ENCODE data around the gene KIF18A. TPM values are rescaled to one million over a fixed set of nuclear protein-coding genes. Genes with fewer than 3 reads are reported as not detected.

Gene KIF18A
- total and polyA plus RNA-seq, 2 of the 8 experiments (the other 6 are each of a cell fraction or from before 2014, with no cell fraction given): 4.0 to 23.3 TPM

- H3K4ac ChIP-seq (replicated peaks; ENCODE audit: insufficient read length, low read depth, low read length): no peak overlapping the region
- no peak overlapping the region for H2BK12ac ChIP-seq (ENCODE audit: low read depth, low read length)
- H3K79me1 ChIP-seq (ENCODE audit: low read depth, low read length): no peaks in the 10 kb centered on the region
- no peak overlapping the region for H3K14ac ChIP-seq (ENCODE audit: insufficient read length)
- no peak overlapping the region for H3K23ac ChIP-seq (ENCODE audit: insufficient read length)
- no peaks in the 10 kb centered on the region for H3K27me3 ChIP-seq (replicated peaks in 1 of 4; ENCODE audit: control insufficient read depth in 3 of 4, extremely low read depth in 1 of 4, insufficient read depth in 3 of 4, low read length in 3 of 4)
- no peak overlapping the region for H2BK20ac ChIP-seq (ENCODE audit: low read length)
- ChIA-PET POLR2A (ENCODE audit: partially characterized antibody) (no interaction called here), CTCF (ENCODE audit: partially characterized antibody) (no interaction called here)
- H4K20me1 ChIP-seq (replicated peaks in 1 of 2; ENCODE audit: control insufficient read depth in 1 of 2, insufficient read depth in 2 of 2, low read length in 2 of 2): no peaks in the 10 kb centered on the region
- DNase-seq (ENCODE audit: low read depth in 1 of 2, low spot score in 2 of 2) (no peak), FAIRE-seq (no peak)
- H3K9ac ChIP-seq (replicated peaks in 1 of 4; ENCODE audit: extremely low read depth in 1 of 4, low read depth in 3 of 4, low read length in 3 of 4): no peak overlapping the region
- no peak overlapping the region for H2BK120ac ChIP-seq (replicated peaks; ENCODE audit: low read depth, low read length)
- H3K4me3 ChIP-seq (ENCODE audit: extremely low read depth in 1 of 4, insufficient read depth in 2 of 4, low read depth in 3 of 4, low read length in 4 of 4): no peak overlapping the region
- no peak overlapping the region for H3K56ac ChIP-seq (replicated peaks; ENCODE audit: insufficient read length, low read depth, low read length)
- H2BK15ac ChIP-seq (ENCODE audit: low read length): no peak overlapping the region
- no peaks in the 10 kb centered on the region for H3K23me2 ChIP-seq (ENCODE audit: low read depth, low read length)
- no peak overlapping the region for H2BK5ac ChIP-seq (ENCODE audit: low read depth, low read length)
- no peak overlapping the region for H4K91ac ChIP-seq (replicated peaks; ENCODE audit: insufficient read length, low read length)
- no peak overlapping the region for H2AFZ ChIP-seq (ENCODE audit: low read length)
- no peaks in the 10 kb centered on the region for H3K79me2 ChIP-seq (ENCODE audit: control insufficient read depth in 1 of 2, insufficient read depth in 2 of 2, low read length in 2 of 2)
- H2AK5ac ChIP-seq (ENCODE audit: low read depth, low read length): no peak overlapping the region
- H3K36me3 ChIP-seq (ENCODE audit: control insufficient read depth in 2 of 4, insufficient read depth in 4 of 4, low read length in 3 of 4): peaks cover 0 to 47% (median 4%) of the 10 kb centered on the region in 4 experiments; a peak in 4 of 8 replicates
- H3K27ac ChIP-seq (ENCODE audit: low read depth, low read length): no peak overlapping the region
- H4K8ac ChIP-seq (ENCODE audit: extremely low read depth, insufficient read depth, low read length): no peak overlapping the region
- no peaks in the 10 kb centered on the region for H3K4me1 ChIP-seq (replicated peaks in 1 of 4; ENCODE audit: control insufficient read depth in 3 of 4, insufficient read depth in 4 of 4, low read length in 3 of 4)
- no peak overlapping the region for H3K4me2 ChIP-seq (ENCODE audit: insufficient read depth in 1 of 2, low read depth in 2 of 2, low read length in 2 of 2)
- 96% methylated on average over 1 of the region's 1 CpG; no CpG with 5 or more reads in 1 of the 2 experiments for WGBS, 2 experiments (ENCODE audit: extremely low coverage in 1 of 2, insufficient coverage in 1 of 2, insufficient read length in 1 of 2, insufficient replicate concordance in 2 of 2, low coverage in 1 of 2, low lambda C conversion rate in 2 of 2, missing lambda C conversion rate in 1 of 2)
- no peak overlapping the region for H4K5ac ChIP-seq (ENCODE audit: insufficient read length, low read depth, low read length)
- H3K9me3 ChIP-seq (ENCODE audit: insufficient read depth in 2 of 2, low read depth in 1 of 2, low read length in 1 of 2): no peaks in the 10 kb centered on the region
- H3K18ac ChIP-seq (ENCODE audit: extremely low read depth, low read length): no peak overlapping the region
- TF ChIP-seq NRF1 (IDR thresholded peaks at IDR 0.05; ENCODE audit: low read depth, low read length) (no peak), CHD2 (IDR thresholded peaks at IDR 0.05; ENCODE audit: low read length) (no peak)
Measured at GRCh38 chr11:28083118-28083517, 24.8 kb downstream of the KIF18A start.
